Activated naive CD8-positive, alpha-beta T cell treated with anti-CD3 and anti-CD28 coated beads for 36 hours (primary cell): ENCODE results near the gene MASP2. TPM values are rescaled to one million over a fixed set of nuclear protein-coding genes. Genes with fewer than 3 reads are reported as not detected.
"Not testable (repeated sequence)": the region's sequence is repeated elsewhere in the genome, so short reads cannot be mapped to it uniquely, and the experiment has no call there.

Experiments
- DNase-seq: peaks from one replicate; pipeline ENCODE4 v3.0.0; 2021
- H3K27ac Mint-ChIP-seq: one replicate; pipeline ENCODE4 v1.8.0; 2022; ENCODE audit warnings: mild to moderate bottlenecking, moderate library complexity, mixed read lengths
- H3K27me3 Mint-ChIP-seq: one replicate; pipeline ENCODE4 v1.8.0; 2022; ENCODE audit warnings: mild to moderate bottlenecking, mixed read lengths
- H3K36me3 Mint-ChIP-seq: one replicate; pipeline ENCODE4 v1.8.0; 2021; ENCODE audit warnings: mild to moderate bottlenecking, mixed read lengths
- H3K4me1 Mint-ChIP-seq: one replicate; pipeline ENCODE4 v1.8.0; 2021; ENCODE audit warnings: mixed read lengths
- H3K4me3 Mint-ChIP-seq: one replicate; pipeline ENCODE4 v1.8.0; 2022; ENCODE audit warnings: mild to moderate bottlenecking, moderate library complexity, mixed read lengths
- H3K9me3 Mint-ChIP-seq: one replicate; pipeline ENCODE4 v1.8.0; 2022; ENCODE audit warnings: mixed read lengths
- total RNA-seq, 2 experiments: library from RNA; stranded (reverse); gene quantifications; one replicate each; pipeline ENCODE4 v1.2.3, GENCODE V29; 2021

The MASP2 gene
- total RNA-seq, 2 experiments from 2014 or later: 0.25 TPM; not detected in 1

DNA sequence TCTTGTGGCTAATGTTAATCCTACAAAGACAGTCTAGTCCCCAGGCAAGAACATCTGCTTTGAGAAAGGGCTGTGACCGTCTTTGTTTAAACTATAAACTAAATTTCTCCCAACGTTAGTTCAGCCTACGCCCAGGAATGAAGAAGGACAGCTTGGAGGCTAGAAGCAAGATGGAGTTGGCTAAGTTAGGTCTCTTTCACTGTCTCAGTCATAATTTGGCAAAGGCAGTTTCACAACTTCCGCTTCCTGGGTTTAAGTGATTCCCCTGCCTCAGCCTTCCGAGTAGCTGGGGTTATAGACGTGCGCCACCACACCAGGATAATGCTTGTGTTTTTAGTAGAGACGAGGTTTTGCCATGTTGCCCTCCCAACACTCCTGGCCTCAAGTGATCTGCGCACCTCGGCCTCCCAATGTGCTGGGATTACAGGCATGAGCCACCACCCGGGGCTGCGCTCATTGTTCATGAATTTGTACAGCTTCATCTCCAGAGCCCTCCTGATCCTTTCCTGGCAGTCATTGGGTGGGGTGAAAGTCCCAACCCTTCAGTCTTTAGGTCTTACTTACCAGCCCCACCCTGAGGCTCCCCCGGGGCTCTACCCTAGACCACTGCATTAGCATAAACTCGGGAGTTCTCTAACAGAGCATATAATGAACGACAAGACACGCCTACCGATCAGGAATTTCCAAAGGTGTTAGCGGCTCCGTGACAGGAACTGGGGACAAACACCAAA is 4.9 kb upstream of the MASP2 start:
- no peak for DNase-seq
- H3K4me3 Mint-ChIP-seq: no peak overlapping the region
- H3K27ac Mint-ChIP-seq: no peak overlapping the region
- no peaks in the 10 kb centered on the region for H3K9me3 Mint-ChIP-seq
- H3K4me1 Mint-ChIP-seq: peaks cover 6% of the 10 kb centered on the region
- H3K27me3 Mint-ChIP-seq: peaks cover 6% of the 10 kb centered on the region
- peaks cover 7% of the 10 kb centered on the region for H3K36me3 Mint-ChIP-seq

DNA sequence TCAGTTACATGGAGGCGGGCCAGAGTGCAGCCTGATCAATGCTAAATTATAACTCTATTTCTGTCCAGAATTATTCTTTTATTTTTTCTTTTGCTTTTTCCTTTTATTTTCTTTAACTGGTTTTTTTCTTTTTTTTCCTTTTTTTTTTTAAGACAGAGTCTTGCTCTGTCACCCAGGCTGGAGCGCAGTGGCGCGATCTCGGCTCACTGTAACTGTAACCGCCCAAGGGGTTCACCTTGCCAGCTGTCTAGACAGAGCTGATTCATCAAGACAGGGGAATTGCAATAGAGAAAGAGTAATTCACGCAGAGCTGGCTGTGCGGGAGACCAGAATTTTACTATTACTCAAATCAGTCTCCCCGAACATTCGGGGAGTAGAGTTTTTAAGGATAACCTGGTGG is 4.1 kb upstream of the MASP2 start:
- H3K9me3 Mint-ChIP-seq, H3K4me3 Mint-ChIP-seq, DNase-seq, H3K27me3 Mint-ChIP-seq, H3K27ac Mint-ChIP-seq, H3K4me1 Mint-ChIP-seq, H3K36me3 Mint-ChIP-seq: not testable (repeated sequence)

DNA sequence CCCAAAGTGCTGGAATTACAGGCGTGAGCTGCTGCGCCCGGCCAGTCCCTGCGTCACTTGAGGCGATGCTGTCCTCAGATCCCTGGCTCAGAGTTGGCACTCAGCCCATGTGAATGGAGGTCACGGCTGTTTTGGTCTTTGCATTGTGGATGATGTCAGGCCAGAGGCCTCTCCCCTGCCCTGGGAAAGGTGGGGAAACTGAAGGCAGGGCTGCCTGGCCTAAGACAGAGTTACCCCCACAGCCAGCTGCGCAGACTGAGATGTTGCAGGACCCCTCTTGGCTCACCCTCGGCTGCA is 821 bp downstream of the MASP2 start:
- Mint-ChIP-seq H3K9me3 (no peaks in the 10 kb centered on the region), H3K27me3 (no peaks in the 10 kb centered on the region), H3K36me3 (no peaks in the 10 kb centered on the region), H3K4me3 (no peak overlapping the region), H3K4me1 (no peaks in the 10 kb centered on the region), H3K27ac (no peak overlapping the region)
- DNase-seq: no peak

DNA sequence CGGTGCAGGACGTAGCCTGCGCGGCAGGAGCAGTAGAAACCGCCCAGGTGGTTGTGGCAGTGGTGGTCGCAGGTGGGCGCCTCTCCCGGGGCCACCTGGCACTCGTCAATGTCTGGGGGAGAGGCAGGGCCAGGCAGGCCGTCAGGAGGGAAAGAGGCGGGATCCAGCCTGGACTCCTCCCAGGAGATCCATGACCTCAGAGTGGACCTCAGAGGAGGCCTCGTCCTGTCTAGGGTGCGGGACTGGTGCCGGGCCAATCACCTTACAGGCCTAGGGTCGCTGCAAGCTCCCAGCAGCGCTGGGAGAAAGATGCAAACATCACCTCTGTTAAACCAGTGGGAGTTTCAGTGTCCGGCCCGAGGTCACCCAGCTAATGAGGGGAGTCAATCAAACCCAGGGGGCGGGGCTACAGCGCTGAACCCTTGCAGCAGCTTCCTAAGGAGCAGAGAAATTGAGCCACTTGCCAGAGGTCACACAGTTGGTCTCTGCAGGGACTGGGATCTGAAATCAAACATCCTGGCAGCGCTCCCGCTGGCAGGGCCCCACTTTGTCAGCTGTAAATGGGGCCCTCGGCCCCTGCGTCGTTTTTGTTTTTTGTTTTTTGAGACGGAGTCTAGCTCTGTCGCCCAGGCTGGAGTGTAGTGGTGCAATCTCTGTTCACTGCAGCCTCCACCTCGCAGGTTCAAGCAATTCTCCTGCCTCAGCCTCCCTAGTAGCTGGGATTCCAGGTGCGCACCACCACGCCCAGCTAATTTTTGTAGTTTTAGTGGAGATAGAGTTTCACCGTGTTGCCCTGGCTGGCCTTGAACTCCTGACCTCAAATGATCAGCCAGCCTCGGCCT is 1.4 kb downstream of the MASP2 start:
- Mint-ChIP-seq H3K4me1 (no peaks in the 10 kb centered on the region), H3K36me3 (no peaks in the 10 kb centered on the region), H3K4me3 (no peak overlapping the region), H3K27ac (no peak overlapping the region), H3K9me3 (no peaks in the 10 kb centered on the region), H3K27me3 (no peaks in the 10 kb centered on the region)
- DNase-seq: no peak

DNA sequence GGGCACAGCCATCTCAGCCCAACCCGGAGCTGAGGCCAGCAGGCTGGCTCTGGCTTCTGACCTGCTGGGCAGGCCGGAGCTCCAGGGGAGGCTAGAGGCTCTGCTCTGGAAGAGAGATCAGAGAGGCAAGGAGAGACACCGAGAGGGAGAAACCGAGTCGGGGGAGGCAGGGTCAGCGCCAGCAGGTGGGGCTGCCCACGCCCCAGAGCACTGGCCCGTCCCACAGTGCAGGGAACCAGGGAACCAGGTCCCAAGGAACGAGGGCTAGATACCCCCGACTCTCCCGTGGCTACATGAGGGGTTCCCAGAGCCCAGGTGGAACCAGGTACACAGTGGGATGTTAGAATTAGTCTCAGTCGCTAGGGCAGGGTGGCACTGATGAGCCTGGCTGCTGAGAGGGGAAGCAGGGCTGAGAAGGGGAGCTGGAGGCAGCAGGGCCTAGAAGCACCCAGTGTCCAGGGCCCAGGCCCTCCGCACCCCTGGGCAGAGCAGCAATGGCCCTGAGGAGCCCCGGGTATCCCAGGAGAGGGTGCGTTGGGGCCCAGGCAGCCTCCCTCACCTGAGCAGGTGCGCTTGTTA is 2.1 kb downstream of the MASP2 start:
- H3K27me3 Mint-ChIP-seq: no peaks in the 10 kb centered on the region
- H3K4me1 Mint-ChIP-seq: no peaks in the 10 kb centered on the region
- H3K36me3 Mint-ChIP-seq: no peaks in the 10 kb centered on the region
- no peak for DNase-seq
- no peak overlapping the region for H3K27ac Mint-ChIP-seq
- H3K4me3 Mint-ChIP-seq: no peak overlapping the region
- H3K9me3 Mint-ChIP-seq: no peaks in the 10 kb centered on the region

DNA sequence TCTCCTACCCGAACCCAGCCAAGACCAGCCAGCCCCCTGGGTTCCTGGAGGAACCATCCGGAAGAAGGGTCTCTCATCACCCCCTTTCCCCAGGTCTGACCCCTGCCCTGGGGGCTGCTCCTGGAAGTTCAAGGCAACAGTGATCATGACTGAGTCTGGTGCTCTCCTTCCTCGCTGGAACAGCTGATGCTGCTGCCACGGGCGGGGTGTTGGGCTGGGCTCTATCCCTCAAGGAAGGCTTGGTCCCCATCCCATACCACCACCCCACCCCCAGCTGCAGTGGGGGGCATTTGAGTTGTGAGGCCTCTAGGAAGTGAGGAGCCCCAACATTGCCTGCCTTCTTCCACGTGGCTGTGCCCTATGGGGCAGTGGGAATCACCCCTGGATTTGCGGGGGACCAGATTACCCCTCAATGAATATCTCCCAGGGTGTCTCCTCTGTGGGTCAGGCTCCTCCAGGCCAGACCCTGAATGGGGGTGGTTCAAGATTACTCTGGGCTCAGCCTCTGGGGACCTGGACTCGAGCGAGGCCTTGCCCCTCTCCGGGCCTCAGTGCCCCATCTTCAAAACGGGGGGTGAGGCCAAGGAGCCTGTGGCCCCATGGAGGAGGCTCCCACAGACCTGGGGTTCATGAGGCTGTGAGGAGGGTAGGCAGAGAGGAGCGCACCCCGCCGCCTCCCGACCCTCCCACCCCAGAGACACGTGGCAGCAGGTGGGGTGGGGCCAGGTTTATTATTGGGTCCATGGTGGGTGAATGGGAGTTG is 2.8 kb downstream of the MASP2 start:
- H3K4me1 Mint-ChIP-seq: no peaks in the 10 kb centered on the region
- H3K27ac Mint-ChIP-seq: no peak overlapping the region
- H3K4me3 Mint-ChIP-seq: no peak overlapping the region
- no peaks in the 10 kb centered on the region for H3K36me3 Mint-ChIP-seq
- no peak for DNase-seq
- no peaks in the 10 kb centered on the region for H3K9me3 Mint-ChIP-seq
- H3K27me3 Mint-ChIP-seq: no peaks in the 10 kb centered on the region

DNA sequence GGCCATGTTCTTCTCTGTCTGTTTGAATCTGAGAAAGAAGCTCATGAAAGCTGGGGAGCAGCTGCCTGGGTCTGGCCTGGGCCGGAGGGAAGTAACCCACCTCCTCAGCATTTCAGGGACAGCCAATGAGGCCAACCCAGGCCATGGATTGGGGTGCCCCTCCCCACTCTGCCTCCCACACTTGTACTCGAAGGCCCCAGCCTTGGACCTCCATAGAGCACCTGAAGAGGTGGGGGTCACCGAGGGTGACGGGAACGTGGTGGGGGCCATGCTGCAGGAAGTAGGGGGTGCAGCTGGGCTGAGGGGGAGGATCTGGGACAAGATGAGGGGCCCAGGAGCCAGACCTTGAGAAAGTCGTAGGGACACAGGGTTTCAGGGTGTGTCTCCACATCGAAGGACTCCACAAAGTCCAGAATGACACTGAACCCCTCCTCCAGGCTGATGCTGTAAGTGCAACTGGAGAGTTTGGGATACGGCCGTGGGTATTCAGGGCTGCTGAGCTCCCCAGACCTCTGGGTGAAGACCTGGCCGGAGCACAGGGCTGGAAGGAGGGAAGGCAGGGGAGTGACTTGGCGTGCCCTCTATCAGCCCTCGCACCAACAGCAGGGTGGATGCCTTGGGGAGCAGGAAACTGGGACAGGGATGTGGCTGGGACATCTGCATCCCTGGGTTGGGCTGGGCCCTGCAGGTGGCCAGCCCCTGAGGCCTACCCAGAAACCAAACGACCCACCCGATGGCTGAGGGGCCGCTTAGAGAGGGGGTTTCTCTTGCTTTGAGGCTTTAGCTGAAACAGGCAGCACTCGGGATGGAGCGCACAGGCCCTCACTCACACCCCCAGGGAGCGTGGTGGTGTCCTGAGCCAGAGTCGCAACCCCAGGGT is 3.8 kb downstream of the MASP2 start:
- no peaks in the 10 kb centered on the region for H3K4me1 Mint-ChIP-seq
- H3K27me3 Mint-ChIP-seq: no peaks in the 10 kb centered on the region
- no peak overlapping the region for H3K27ac Mint-ChIP-seq
- H3K4me3 Mint-ChIP-seq: no peak overlapping the region
- no peak for DNase-seq
- H3K9me3 Mint-ChIP-seq: no peaks in the 10 kb centered on the region
- H3K36me3 Mint-ChIP-seq: no peaks in the 10 kb centered on the region

GRCh38 chr1:11042065-11042464 is 5.0 kb downstream of the MASP2 start:
- no peaks in the 10 kb centered on the region for H3K36me3 Mint-ChIP-seq
- H3K27me3 Mint-ChIP-seq: no peaks in the 10 kb centered on the region
- no peak overlapping the region for H3K4me3 Mint-ChIP-seq
- peaks cover 6% of the 10 kb centered on the region for H3K4me1 Mint-ChIP-seq
- H3K9me3 Mint-ChIP-seq: no peaks in the 10 kb centered on the region
- no peak for DNase-seq
- no peak overlapping the region for H3K27ac Mint-ChIP-seq

DNA sequence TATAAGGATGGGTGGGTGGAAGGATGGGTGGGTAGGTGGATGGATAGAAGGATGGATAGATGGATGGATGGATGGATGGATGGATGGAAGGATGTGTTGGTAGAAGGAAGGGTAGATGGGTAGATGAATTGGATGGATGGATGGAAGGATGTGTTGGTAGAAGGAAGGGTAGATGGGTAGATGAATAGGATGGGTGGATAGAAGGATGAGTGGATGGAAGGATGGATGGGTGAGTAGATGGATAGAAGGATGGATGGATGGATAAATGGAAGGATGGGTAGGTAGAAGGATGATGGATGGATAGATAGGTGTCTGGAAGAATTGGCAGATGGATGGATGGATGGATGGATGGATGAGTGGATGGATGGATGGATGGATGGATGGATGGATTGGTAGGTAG is 6.0 kb downstream of the MASP2 start:
- no peak overlapping the region for H3K27ac Mint-ChIP-seq
- DNase-seq: no peak
- no peak overlapping the region for H3K4me3 Mint-ChIP-seq
- no peaks in the 10 kb centered on the region for H3K36me3 Mint-ChIP-seq
- H3K27me3 Mint-ChIP-seq: no peaks in the 10 kb centered on the region
- no peaks in the 10 kb centered on the region for H3K9me3 Mint-ChIP-seq
- H3K4me1 Mint-ChIP-seq: peaks cover 6% of the 10 kb centered on the region

GRCh38 chr1:11040105-11040429 is 7.0 kb downstream of the MASP2 start:
- not testable (repeated sequence) for H3K4me3 Mint-ChIP-seq, H3K36me3 Mint-ChIP-seq, H3K4me1 Mint-ChIP-seq, H3K9me3 Mint-ChIP-seq, DNase-seq, H3K27me3 Mint-ChIP-seq, H3K27ac Mint-ChIP-seq

- no peaks in the 10 kb centered on the region for H3K27me3 Mint-ChIP-seq
- H3K4me1 Mint-ChIP-seq: peaks cover 6% of the 10 kb centered on the region
- DNase-seq: no peak
- no peak overlapping the region for H3K27ac Mint-ChIP-seq
- H3K4me3 Mint-ChIP-seq: no peak overlapping the region
- H3K36me3 Mint-ChIP-seq: no peaks in the 10 kb centered on the region
- no peaks in the 10 kb centered on the region for H3K9me3 Mint-ChIP-seq
Measured at GRCh38 chr1:11039351-11040104, 7.5 kb downstream of the MASP2 start.

DNA sequence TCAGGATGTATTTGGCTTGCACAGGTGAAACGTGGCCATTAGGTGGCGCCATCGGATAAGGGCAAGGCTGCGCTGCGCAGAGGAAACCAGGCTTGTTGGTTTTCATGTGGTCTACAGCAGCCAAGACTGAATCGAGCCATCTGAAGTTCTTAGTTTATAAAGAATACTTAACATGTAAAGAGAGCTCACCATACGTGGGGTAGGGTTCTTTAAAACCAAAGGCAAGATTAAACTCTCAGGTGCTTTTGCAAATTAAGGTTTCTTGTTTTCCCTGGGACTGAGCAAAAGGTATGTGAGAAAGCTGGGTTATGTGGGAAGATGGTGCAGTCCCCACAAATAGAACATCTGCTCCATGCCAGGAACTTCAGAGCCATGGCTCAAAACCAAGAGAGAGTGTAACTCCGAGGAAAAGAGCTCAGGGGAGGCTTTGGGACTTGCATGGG is 9.3 kb downstream of the MASP2 start:
- Mint-ChIP-seq H3K4me1 (peaks cover 6% of the 10 kb centered on the region), H3K27ac (no peak overlapping the region), H3K9me3 (no peaks in the 10 kb centered on the region), H3K4me3 (no peak overlapping the region), H3K36me3 (no peaks in the 10 kb centered on the region), H3K27me3 (no peaks in the 10 kb centered on the region)
- DNase-seq: peak; percentile 84

DNA sequence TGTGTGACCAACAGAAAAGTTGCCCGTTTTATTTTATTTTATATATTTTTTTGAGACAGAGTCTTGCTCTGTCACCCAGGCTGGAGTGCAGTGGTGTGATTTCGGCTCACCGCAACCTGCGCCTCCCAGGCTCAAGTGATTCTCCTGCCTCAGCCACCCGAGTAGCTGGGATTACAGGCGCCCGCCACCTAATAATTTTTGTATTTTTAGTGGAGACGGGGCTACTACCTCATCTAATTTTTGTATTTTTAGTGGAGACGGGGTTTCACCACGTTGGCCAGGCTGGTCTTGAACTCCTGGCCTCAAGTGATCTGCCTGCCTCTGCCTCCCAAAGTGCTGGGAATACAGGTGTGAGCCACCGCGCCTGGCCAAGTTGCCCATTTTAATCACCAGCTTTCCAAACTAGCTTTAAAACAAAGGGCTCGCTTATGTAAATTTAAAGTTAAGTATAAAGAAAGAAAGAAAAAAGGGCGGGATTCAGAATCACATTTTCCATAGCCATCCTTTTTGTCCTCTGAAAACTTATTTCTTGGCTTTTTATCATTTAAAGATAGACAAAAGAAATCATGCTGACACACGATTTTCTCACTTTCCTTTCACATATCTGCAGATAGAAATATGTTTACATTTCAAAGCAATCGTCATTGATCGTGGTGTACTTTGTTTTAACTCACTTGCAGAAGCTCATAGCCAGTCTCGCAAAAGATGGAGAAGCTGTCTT is 9.9 kb downstream of the MASP2 start:
- not testable (repeated sequence) for H3K9me3 Mint-ChIP-seq, H3K27ac Mint-ChIP-seq, DNase-seq, H3K4me3 Mint-ChIP-seq, H3K36me3 Mint-ChIP-seq, H3K27me3 Mint-ChIP-seq, H3K4me1 Mint-ChIP-seq
